GM12872 (cell line): Measurements from ENCODE around the gene DOK1.

ENCODE experiments used
- CTCF ChIP-seq: IDR thresholded peaks from 3 replicates; pipeline ENCODE4 v1.5.1; 2011; ENCODE audit warnings: low read depth, mild to moderate bottlenecking, low read length, moderate library complexity; ENCODE audit not compliant: insufficient read depth

The DOK1 gene

DNA sequence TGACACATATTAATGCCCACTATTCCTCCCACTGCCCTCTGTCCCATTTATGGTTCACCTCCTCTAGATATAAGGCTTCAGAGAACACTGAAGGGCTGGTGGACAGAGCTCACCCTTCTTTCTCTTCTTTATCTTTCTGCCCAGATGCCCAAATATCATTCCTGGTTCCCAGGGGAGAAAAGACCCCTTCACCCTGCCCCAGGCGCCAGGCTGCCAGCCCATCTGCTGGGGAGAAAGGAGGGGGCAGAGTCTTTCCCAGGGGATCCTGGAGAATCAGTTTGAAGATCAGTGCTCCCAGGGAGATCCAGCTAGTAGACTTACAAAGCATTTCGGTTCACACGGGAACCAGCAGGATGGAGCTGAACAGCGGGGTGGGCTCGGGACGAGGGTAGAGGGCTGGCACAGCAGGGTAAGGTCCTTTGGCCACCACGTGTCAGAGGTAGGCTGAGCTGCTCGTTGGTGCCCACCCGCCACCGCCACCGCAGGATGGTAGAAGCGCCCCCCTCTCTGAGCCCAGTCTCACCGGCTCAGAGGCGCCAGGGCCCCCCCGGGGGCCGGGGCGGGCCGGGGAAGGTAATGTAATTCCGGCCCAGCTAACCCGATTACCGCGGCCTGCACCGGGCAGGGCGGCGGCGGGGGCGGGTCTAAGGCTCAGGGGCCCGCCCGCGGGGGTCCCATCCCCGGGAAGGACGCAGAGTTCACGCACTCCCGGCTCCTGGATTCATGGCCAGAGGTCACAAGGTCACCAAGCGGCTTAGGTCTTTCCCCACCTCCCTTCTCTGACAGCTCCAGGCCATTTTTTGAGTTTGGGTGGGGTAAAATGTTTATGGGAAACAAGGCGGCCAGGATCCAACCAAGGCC lies 41.5 kb upstream of the DOK1 start:
- TF ChIP-seq CTCF, result no peak

DNA sequence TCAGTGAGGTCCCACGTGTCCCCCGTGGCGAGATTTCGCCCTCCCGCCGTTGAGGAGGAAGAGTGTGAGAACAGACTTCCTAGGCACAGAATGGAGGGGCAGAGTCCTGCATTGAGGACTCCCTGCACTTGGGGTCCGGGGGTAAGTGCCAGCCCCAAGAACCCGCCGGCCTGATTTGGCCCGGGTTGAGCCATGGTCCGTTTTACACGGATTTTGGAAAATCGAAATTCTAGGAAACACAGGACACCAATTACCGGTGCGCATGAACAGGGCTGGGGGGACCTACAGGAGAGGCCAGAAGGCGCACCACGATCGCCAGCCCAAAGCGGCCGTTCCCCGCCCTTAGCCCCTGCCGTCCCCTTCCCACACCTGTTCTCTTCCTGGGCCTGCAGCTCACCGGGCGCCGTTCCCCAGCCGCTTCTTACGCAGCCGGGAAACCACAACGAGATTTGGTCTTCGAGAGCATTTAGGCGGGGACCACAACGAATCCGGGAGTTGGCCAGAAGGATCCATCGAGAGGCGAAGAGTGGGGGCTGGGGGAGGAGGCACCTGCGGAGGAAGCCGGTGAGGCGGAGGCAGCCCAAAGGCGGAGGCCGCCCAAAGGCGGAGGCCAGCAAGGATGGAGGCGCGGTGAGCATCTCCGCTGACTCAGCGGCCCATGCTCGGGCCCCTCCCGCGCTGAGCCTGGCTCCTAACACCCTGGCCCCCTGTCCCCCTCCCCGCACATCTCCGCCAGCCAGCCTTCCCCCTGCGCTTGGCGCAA lies 40.7 kb upstream of the DOK1 start:
- TF ChIP-seq CTCF, result no peak

GRCh38 chr2:74514368-74515270 lies 39.9 kb upstream of the DOK1 start, which contains the start of gene TLX2:
TSS of gene TLX2 (plus strand) at chr2:74514450. CDS start at chr2:74514807, 357 bp downstream.
- no peak for TF ChIP-seq CTCF

DNA sequence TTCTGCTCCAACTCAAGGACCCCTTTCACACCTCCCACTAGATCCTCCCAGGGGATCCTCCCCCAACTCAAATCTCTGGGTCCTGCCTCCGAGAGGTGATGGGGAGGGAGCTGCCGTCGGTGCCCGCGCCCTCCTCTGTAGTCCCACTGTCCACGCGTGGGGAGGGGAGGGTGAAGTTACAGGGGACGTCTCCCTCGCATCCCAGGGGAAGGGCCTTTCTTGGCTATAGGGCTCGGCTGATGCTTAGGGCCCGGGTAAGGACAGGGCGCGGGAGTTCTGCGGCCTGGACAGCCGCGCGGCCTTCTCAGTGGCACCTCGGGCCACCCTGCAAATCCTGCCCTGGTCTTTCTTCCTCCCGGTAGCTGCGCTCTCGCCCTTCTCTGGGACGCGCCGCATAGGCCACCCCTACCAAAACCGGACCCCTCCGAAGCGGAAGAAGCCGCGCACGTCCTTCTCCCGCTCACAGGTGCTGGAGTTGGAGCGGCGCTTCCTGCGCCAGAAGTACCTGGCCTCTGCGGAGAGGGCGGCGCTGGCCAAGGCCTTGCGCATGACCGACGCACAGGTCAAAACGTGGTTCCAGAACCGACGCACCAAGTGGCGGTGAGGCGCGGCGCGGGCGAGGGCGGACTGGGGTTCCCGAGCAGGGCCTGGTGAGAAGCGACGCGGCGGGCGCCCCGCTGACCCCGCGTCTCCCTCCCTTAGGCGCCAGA lies 39.1 kb upstream of the DOK1 start:
- TF ChIP-seq CTCF, result no peak

- TF ChIP-seq CTCF, result no peak
Measured at GRCh38 chr2:74515981-74516633, 38.4 kb upstream of the DOK1 start.

- no peak for TF ChIP-seq CTCF
Measured at GRCh38 chr2:74516650-74517049, 37.9 kb upstream of the DOK1 start.
